Stimulated activated CD8-positive, alpha-beta memory T cell treated with anti-CD3 and anti-CD28 coated beads, Interleukin-12 subunit alpha, Interleukin-12 subunit beta, amount 100 ng/mL, for 1 hour (primary cell): ENCODE measurements around the gene CDNF.

Source experiments
- DNase-seq: peaks from one replicate; pipeline ENCODE4 v3.0.0-alpha.2; 2020; ENCODE audit warnings: low read depth

The CDNF gene

GRCh38 chr10:14787938-14788337, 49.9 kb downstream of the CDNF start:
- DNase-seq, result no peak

DNA sequence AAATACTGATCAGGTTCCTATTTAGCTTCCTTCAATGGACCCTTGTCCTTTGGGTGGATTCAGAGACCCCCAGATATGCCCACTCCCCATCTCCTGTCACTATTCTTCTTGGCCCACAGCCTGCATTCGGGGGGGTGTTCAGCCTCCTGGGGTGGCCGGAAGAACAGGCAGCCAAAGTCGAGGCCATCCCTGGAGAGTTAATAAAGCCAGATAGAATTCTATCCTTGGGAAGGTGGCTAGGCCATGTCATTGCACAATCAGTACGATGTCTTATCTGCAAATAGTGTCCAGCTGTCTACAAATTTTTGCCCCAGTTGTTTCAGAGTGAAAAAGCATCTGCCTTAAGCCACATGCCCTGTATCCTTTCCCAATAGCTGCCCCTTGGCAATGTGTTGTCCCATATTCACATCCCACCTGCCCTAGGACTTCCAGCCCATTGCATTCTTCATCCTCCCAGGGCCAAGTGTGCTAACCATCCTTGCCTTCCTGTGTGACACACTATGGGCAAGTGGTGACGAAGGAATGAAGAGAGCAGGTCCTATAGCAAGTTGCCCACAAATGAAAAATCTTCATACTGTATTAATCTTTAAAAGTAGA, 53.3 kb downstream of the CDNF start:
- no peak for DNase-seq

DNA sequence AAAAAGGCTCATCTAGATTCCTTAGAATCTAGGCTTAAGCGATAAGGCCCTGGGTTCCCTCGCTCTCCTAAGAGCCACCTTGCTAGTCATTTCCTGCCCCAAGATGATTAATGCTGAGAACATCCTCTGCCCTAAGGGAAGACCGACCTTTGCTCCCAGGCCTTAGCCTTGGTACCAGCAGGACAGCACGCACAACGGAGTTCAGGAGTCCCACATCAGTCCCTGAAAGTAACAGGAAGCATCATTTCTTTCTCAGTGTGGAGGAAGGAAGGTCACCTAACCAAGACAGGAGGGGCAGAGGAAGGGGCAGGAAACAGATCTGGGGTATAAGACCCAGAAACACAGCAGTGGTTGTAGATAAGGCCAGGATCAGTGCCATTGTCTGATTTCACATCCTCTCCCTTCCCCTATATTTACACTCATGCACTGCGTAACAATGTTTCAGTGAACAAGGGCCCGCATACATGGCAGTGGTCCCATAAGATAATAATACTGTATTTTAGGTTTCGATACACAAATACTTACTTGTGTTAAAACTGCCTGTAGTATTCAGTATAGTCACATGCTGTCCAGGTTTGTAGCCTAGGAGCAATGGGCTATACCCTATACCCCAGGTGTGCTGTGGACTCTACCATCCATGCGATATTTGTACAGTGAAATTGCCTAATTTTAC, 55.0 kb downstream of the CDNF start:
- no peak for DNase-seq

DNA sequence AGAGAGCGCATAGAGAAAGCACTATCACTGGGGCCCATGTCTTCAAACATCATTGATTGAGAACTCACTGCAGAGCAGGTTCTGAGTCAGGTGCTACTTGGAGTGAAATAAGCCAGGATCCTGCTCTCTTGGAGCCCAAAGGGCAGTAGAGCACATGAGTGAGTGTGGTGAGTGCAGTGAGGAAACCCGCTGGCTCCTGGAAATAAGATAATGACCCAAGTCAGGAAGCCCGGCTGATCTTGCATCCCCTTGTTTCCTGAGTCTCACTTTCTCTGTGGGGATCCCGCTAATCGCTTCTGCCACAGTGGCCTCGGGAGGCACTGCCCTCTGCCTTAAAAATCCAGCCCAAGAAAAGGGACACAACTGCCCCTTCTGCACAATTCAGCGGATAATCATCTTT, 56.1 kb downstream of the CDNF start:
- no peak for DNase-seq

DNA sequence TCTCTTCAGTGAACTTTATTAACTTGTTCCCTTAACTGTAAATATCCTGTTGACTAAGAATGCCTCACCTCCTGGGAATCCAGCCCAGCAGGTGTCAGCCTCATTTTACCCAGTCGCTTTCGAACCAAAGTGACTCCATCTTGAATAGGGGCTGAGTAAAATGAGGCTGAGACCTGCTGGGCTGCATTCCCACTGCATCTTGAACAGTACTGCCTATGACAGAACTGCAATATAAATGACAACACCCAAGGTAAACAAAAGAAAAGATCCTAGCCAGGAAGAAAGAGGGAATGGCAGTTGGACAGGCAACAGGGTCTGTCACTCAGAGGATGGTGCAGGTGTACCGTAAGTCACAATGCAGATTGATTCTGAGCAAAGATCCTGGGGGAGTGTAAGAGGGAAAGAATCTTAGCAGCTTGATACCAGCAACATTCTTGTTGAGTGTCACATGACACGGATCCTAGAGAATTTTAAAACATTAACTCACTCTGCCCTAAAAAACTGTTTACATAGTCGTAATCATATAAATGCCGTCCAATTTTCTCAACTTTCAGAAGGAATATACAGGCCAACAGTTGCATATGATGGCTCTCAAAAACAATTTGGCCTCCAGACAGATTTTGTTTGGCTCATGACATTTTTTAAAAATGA, 58.7 kb downstream of the CDNF start:
- DNase-seq, result no peak

DNA sequence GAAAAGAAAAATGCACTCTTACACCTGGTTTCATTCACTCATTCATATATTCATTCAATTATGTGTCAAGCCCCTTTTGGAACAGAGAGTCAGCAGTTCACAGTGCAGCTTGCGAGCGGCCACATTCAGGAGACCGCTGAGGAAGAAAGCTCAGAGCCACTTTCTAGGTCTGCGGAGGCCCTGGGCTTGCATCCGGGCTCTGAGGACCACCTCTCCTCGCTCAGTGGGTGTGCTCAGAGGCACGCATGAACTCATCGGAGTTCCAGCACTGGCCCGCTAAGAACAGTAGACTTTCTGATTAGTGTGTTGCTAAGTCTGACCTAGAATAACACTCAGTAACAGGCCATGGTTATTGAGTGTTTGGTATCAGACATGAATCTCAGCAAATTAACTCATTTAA, 61.3 kb downstream of the CDNF start:
- no peak for DNase-seq

- no peak for DNase-seq
These were observed 62.2 kb downstream of the CDNF start for GRCh38 chr10:14775656-14776055.

DNA sequence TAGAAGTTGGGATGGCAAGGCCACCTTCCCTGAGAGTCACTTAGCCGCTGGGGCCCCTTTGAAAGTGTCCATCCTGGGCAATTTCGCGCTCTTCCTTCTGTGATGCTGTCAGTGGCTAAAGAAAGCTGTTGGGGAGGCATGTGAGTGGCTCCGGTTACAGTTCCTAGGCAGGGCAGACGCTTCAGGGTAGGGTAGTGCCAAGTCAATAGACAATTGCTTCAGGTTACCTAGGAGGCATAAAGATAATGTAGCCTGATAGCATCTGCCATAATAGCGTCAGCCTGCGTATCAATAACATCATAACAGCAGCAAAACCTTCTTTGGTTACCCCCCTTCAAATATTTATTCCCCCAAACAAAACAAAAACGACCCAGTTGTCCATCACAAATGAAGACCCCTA, 63.0 kb downstream of the CDNF start, which contains the start of gene FAM107B:
FAM107B (minus strand) TSS at position 101 of the 400 bp plus-strand sequence. CDS start 234 bp downstream, outside the sequence.
- DNase-seq, result no peak

DNA sequence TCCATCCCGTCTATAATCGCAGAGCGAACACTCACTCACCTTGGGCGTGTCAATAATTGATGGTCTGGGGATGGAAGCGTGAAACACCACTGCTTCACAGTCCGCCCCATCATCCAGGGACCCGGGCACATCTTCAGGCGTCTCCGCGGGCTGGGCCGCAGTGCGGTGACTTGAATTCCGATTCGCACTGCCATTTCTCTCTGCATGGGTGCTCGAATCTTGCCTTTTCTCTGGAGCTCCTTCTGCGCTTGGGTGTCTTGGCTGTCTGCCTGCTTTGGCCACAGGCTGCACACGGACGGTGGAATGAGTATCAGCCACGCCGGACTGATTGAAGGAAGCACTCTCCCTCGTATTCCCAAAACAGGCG, 63.6 kb downstream of the CDNF start:
- DNase-seq, result no peak

DNA sequence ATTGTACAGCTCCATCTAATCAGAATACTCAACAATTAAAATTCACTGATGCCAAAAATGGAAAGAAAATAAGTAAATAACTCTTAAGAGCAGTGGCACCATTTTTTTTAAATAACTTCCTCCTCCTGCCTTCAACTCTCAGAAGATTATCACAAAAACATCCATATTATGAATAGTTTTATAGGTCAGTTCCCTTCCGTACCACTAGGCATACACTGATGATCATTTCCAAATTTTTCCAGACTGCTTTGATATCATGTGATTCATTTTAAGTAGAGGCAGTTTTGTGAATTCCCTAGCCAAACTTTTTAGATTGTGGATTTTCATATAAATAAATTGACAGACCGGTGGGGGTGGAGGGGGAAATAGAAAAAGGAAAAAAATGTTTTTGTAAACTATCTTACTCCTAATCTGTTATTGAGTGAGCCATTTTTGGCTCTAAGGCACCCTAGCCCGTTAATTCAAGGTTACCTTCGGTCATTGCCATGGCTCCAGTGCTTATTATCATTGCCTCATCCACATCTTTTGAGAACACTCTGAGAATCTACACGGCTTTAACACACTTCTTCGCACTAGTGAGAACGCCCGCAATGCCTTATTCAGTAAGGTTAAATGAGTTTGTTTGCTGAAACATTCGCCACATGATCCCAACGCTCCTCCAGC, 64.2 kb downstream of the CDNF start:
- DNase-seq, result no peak

DNA sequence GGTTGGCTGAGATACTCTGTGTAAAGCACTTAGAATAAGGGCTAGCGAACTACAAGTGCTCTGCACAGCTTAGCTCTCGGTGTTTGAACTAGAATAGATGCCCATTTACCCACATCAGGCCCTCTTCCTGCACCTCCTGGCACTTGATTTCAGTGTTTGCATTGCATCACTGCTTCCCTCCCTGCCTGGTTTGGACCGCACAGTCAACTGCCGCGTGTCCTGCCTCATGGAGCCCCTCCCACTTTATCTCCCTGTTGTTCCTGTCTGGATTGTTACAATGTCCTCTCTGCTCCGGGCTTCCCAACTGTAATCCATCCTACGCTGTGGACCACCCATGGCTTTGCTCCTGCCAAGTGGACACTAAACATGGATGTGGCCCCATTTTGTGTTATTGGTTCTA, 65.4 kb downstream of the CDNF start:
- no peak for DNase-seq

DNA sequence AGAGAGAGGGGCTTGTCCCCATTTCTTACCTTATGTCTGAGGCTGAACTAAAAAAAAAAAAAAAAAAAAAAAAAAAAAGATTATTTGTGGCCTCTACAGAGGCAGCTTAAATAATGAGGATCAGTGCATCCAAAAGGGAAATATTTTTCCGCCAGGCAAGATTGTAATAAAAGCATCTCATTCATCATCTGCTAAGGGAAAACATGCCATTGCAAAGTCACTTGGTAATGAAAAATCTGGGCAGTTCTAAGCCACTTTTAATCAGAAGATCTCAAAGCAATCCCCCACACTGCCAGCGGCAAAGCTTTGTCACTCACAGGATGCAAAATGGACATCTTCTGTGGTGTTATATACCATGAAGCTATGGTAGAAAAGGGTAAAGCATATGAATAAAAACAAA, 66.9 kb downstream of the CDNF start:
- no peak for DNase-seq
